K562 (cell line): ENCODE results near the gene TP53I13.

Experiments used
- ATF3 ChIP-seq, 2 experiments: fragments of 450-650 bp in 1 of 2; sonication (generic) in 1 of 2; formaldehyde crosslinking in 1 of 2; IDR thresholded peaks in 1 of 2; conservative IDR thresholded peaks in 1 of 2; 2 replicates each; pipeline versions ENCODE4 v1.6.1 to v1.8.1; 2016 to 2023; ENCODE audit warnings: mild to moderate bottlenecking in 2 of 2, moderate library complexity in 2 of 2, inconsistent platforms in 1 of 2, missing genetic modification reagents in 1 of 2
- BDP1 ChIP-seq: IDR thresholded peaks from 3 replicates; pipeline ENCODE4 v1.6.1; 2011; ENCODE audit not compliant: insufficient read length, insufficient read depth
- CREB3 ChIP-seq: fragments of 450-650 bp; conservative IDR thresholded peaks from 2 replicates; pipeline ENCODE4 v1.6.1; 2016; ENCODE audit warnings: missing genetic modification characterization, low read depth, mild to moderate bottlenecking, missing compliant biosample characterization, moderate library complexity
- CTCF ChIP-seq, 3 experiments: IDR thresholded peaks in 2 of 3; conservative IDR thresholded peaks in 1 of 3; 2 replicates each; pipeline ENCODE4 v1.5.1; 2011 to 2012; ENCODE audit warnings: low read length in 3 of 3, mild to moderate bottlenecking in 3 of 3, control low read depth in 2 of 3, improper control_type of control experiment in 1 of 3, inconsistent platforms in 1 of 3, low read depth in 1 of 3, mixed read lengths in 1 of 3, moderate library complexity in 1 of 3; ENCODE audit not compliant: insufficient read depth in 2 of 3
- EWSR1 ChIP-seq: fragments of 450-650 bp; IDR thresholded peaks from 2 replicates; pipeline ENCODE4 v1.6.1; 2018; ENCODE audit warnings: borderline replicate concordance, mild to moderate bottlenecking, low read depth, moderate library complexity; ENCODE audit not compliant: partially characterized antibody
- FOS ChIP-seq: IDR thresholded peaks from 3 replicates; pipeline ENCODE4 v1.6.1; 2011; ENCODE audit not compliant: insufficient read length; ENCODE audit errors: extremely low read depth
- FOXK2 ChIP-seq, 2 experiments: fragments of 450-650 bp; IDR thresholded peaks in 1 of 2; conservative IDR thresholded peaks in 1 of 2; 2 replicates each; pipeline ENCODE4 v1.6.1; 2016; ENCODE audit warnings: low read depth in 2 of 2, mild to moderate bottlenecking in 1 of 2
- MXD1 ChIP-seq: fragments of 250-450 bp; sonication (Bioruptor Pico); IDR thresholded peaks from 2 replicates; pipeline ENCODE4 v1.8.0; 2021; ENCODE audit warnings: borderline replicate concordance, mild to moderate bottlenecking, moderate library complexity; ENCODE audit not compliant: poor library complexity, severe bottlenecking
- NFRKB ChIP-seq: fragments of 450-650 bp; IDR thresholded peaks from 2 replicates; pipeline ENCODE4 v1.6.1; 2016; ENCODE audit warnings: low read depth
- RAD21 ChIP-seq, 2 experiments: fragments of 250-450 bp in 1 of 2; fragments of 450-650 bp in 1 of 2; sonication (Bioruptor Pico) in 1 of 2; formaldehyde crosslinking in 1 of 2; IDR thresholded peaks in 1 of 2; conservative IDR thresholded peaks in 1 of 2; 2 replicates each; pipeline versions ENCODE4 v1.4.0 to v1.8.0; 2020 to 2022; ENCODE audit warnings: mild to moderate bottlenecking in 2 of 2, moderate library complexity in 1 of 2
- ZFP30 ChIP-seq: fragments of 250-450 bp; sonication (Bioruptor Pico); IDR thresholded peaks from 2 replicates; pipeline ENCODE4 v1.8.0; 2022; ENCODE audit warnings: moderate library complexity, mild to moderate bottlenecking, inconsistent platforms, borderline replicate concordance

GRCh38 chr17:29555840-29556239 is 12.7 kb upstream of the TP53I13 start:
- no peak for TF ChIP-seq FOS
- no peak for TF ChIP-seq CTCF (IDR thresholded peaks at IDR 0.05 in 2 of 3, conservative IDR thresholded peaks at IDR 0.05 in 1 of 3; ENCODE audit: insufficient read depth in 2 of 3, low read depth in 1 of 3, low read length in 3 of 3)
- no peak for TF ChIP-seq EWSR1
- no peak for TF ChIP-seq ATF3 (IDR thresholded peaks at IDR 0.05)
- no peak for TF ChIP-seq ATF3 (CRISPR knock-in tag; conservative IDR thresholded peaks at IDR 0.05)
- TF ChIP-seq NFRKB = no peak
- no peak for TF ChIP-seq BDP1
- no peak for TF ChIP-seq MXD1 (CRISPR knock-in tag)
- no peak for TF ChIP-seq RAD21 (CRISPR knock-in tag; conservative IDR thresholded peaks at IDR 0.05 in 1 of 2, IDR thresholded peaks at IDR 0.05 in 1 of 2)
- TF ChIP-seq FOXK2 (conservative IDR thresholded peaks at IDR 0.05 in 1 of 2, IDR thresholded peaks at IDR 0.05 in 1 of 2; ENCODE audit: low read depth in 2 of 2) = no peak
- TF ChIP-seq CREB3 = no peak
- TF ChIP-seq ZFP30 (CRISPR knock-in tag) = no peak
